Measurements from ENCODE around the gene HIVEP1. TPM values are rescaled to one million over a fixed set of nuclear protein-coding genes. Genes with fewer than 3 reads are reported as not detected.

The HIVEP1 gene
- total RNA-seq, 1 donor from 2014 or later = 25.7 TPM

DNA sequence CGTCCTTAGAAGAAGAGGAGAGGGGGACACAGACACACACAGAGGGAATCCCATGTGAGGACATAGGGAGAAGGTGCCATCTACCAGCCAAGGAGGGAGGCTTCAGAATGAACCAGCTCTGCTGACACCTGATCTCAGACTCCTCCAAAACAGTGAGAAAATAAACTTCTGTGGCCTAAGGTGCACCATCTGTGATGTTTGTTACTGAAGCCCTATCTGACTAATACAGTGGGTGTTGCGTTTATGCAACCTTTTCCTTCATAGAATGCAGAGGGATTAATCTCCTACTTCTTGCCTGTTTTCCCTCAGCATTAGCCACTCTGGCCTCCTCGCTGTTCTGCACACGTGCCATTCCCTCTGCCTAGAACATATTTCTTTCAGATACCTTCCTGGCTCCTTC lies 196.6 kb downstream of the HIVEP1 start:
- ATAC-seq (no peak), DNase-seq (no peak)
- Histone ChIP-seq H3K27me3 (no peaks in the 10 kb centered on the region), H3K9me3 (no peaks in the 10 kb centered on the region), H3K36me3 (no peaks in the 10 kb centered on the region), H3K4me1 (no peaks in the 10 kb centered on the region), H3K27ac (no peak overlapping the region), H3K4me3 (no peak overlapping the region)
- intact Hi-C loops (cut with DNase I) = no loop called here
- TF ChIP-seq, protein P1, sequence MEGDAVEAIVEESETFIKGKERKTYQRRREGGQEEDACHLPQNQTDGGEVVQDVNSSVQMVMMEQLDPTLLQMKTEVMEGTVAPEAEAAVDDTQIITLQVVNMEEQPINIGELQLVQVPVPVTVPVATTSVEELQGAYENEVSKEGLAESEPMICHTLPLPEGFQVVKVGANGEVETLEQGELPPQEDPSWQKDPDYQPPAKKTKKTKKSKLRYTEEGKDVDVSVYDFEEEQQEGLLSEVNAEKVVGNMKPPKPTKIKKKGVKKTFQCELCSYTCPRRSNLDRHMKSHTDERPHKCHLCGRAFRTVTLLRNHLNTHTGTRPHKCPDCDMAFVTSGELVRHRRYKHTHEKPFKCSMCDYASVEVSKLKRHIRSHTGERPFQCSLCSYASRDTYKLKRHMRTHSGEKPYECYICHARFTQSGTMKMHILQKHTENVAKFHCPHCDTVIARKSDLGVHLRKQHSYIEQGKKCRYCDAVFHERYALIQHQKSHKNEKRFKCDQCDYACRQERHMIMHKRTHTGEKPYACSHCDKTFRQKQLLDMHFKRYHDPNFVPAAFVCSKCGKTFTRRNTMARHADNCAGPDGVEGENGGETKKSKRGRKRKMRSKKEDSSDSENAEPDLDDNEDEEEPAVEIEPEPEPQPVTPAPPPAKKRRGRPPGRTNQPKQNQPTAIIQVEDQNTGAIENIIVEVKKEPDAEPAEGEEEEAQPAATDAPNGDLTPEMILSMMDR (IDR thresholded peaks at IDR 0.05) = no peak

Other genes starting within 250 kb of the HIVEP1 start
- gene ADTRP, start 233.5 kb upstream of the HIVEP1 start, total RNA-seq = 21.0 TPM

All from upper lobe of right lung (tissue), 1 donor.